Cardiac septum (tissue), 1 donor: ENCODE results near the gene MRPS27. TPM values are rescaled to one million over a fixed set of nuclear protein-coding genes. Genes with fewer than 3 reads are reported as not detected.
"Not testable (repeated sequence)": the region's sequence is repeated elsewhere in the genome, so short reads cannot be mapped to it uniquely, and the experiment has no call there.

ENCODE experiments used
- DNase-seq: peaks from one replicate; pipeline ENCODE4 v3.0.0-alpha.2; 2020; ENCODE audit warnings: low spot score
- intact Hi-C: fragments of 100-400 bp; cut with DNase I; formaldehyde crosslinking; loops from one replicate; pipeline ENCODE4 v1.14.0; 2022
- microRNA-seq: library from miRNA; unstranded; fragments of <30 nt; microRNA quantifications from one replicate; pipeline ENCODE4 v1.2.0, GENCODE V29; 2020
- total RNA-seq: library from RNA; stranded (reverse); fragmentation: NEBNext Ultra II Directional; extraction: Animal tissue kit (Norgen Biotek cat#: 25700); gene quantifications from one replicate; pipeline ENCODE4 v1.2.1, GENCODE V29; 2021
- donor health status: DM: no; HTN: no; CAD: no.

MRPS27 gene
- total RNA-seq, 1 donor from 2014 or later, result 60.4 TPM

GRCh38 chr5:72185496-72186329 lies 134.3 kb downstream of the MRPS27 start:
- no peak for DNase-seq
- intact Hi-C loops, result no loop called here

GRCh38 chr5:72184408-72184807 lies 135.6 kb downstream of the MRPS27 start:
- intact Hi-C loops, result no loop called here
- no peak for DNase-seq

- DNase-seq, result no peak
- intact Hi-C loops, result no loop called here
Measured at GRCh38 chr5:72183101-72183520, 136.9 kb downstream of the MRPS27 start.

GRCh38 chr5:72182686-72183085 lies 137.4 kb downstream of the MRPS27 start:
- DNase-seq, result no peak
- intact Hi-C loops, result no loop called here

GRCh38 chr5:72180925-72181324 lies 139.1 kb downstream of the MRPS27 start:
- no peak for DNase-seq
- intact Hi-C loops, result no loop called here

- intact Hi-C loops, result no loop called here
- DNase-seq, result no peak
Measured at GRCh38 chr5:72179816-72180440, 140.1 kb downstream of the MRPS27 start.

- no peak for DNase-seq
- intact Hi-C loops, result no loop called here
Measured at GRCh38 chr5:72179028-72179815, 140.8 kb downstream of the MRPS27 start.

GRCh38 chr5:72177538-72177937 lies 142.5 kb downstream of the MRPS27 start:
- DNase-seq, result no peak
- intact Hi-C loops, result no loop called here

DNA sequence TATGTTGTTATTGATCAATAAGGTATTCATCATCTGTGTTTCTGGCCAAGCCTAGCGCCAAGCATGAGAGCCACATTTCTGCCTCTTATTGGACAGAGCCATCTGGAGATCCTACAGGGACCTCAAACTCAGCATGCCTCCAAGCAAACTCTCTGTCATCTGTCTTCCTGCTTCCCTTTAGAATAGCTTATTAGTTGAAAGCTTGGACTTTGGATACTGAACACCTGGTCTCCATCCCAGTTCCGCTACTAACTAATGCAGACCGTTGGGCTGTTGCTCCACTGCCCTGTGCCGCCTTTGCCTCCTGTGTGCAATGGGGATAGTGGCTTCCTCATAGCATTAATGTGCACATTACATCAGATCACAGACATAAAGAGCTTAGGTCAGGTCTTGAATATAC lies 147.3 kb downstream of the MRPS27 start:
- DNase-seq, result no peak
- intact Hi-C loops, result no loop called here

GRCh38 chr5:72171667-72172066 lies 148.4 kb downstream of the MRPS27 start:
- no peak for DNase-seq

DNA sequence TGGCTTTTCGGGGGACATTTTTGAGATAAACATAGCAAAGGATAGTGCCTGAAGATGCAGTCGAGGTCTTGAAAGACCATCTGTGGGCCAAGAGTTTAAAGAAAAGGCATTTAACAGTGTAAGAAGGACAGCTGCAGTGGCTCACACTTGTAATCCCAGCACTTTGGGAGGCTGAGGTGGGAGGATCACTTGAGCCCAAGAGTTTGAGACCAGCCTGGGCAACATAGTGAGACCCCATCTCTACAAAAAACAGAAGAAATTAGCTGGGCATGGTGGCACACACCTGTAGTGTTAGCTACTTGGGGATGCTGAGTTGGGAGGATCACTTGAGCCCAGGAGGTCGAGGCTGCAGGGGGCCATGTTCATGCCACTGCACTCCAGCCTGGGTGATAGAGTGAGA lies 148.9 kb downstream of the MRPS27 start:
- DNase-seq, intact Hi-C loops: not testable (repeated sequence)

More at GRCh38 chr5:72171667-72172066, 148.4 kb downstream of the MRPS27 start:
- intact Hi-C loops, result no loop called here

- intact Hi-C loops, result no loop called here
- DNase-seq, result no peak
Measured at GRCh38 chr5:72170101-72170500, 149.9 kb downstream of the MRPS27 start.

Small RNA genes lying within 50 kb of the gene (microRNA-seq; reads per million reads assigned to microRNA genes)
- not detected for gene MIR4803

Other genes starting within 250 kb of the MRPS27 start
- 217 TPM for gene MAP1B, start 212.8 kb downstream of the MRPS27 start, total RNA-seq
- 17.3 TPM for gene PTCD2, start 133 bp upstream of the MRPS27 start, total RNA-seq
- gene ZNF366, start 187.2 kb upstream of the MRPS27 start, total RNA-seq, result 3.7 TPM